Measurements from ENCODE around the gene COX11.

DNA sequence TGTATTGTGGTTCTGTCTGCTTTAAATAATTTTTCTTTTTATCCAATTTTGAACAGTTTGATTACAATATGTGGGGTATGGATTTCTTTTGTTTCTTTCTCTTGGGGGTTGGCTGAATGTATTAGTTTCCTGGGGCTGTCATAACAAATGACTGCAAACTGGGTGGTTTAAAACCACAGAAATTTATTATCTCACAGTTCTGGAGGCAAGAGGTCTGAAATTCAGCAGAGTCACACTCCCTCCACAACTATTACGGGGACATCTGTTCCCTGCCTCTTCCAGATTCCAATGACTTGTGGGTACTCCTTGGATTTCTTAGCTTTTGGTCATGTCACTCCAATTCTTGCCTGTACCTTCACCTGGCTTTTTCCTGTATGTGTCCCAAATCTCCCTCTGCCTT, 23.7 kb downstream of the COX11 start:
- TF ChIP-seq CTCF (conservative IDR thresholded peaks at IDR 0.05; ENCODE audit: low read length) (no peak), EZH2phosphoT487 (IDR thresholded peaks at IDR 0.05; ENCODE audit: borderline replicate concordance, low read depth, low read length) (no peak)

All from OCI-LY7 (cell line).